ENCODE results near the gene HDAC2.

The HDAC2 gene

GRCh38 chr6:113936093-113936934 is 34.6 kb downstream of the HDAC2 start:
- TF ChIP-seq CTCF (IDR thresholded peaks at IDR 0.05): peak; percentile 89

GRCh38 chr6:113934101-113934500 is 36.8 kb downstream of the HDAC2 start:
- TF ChIP-seq CTCF (IDR thresholded peaks at IDR 0.05): no peak

- TF ChIP-seq CTCF (IDR thresholded peaks at IDR 0.05): no peak
These were observed 40.8 kb downstream of the HDAC2 start for GRCh38 chr6:113930183-113930582.

- no peak for TF ChIP-seq CTCF (IDR thresholded peaks at IDR 0.05)
These were observed 43.9 kb downstream of the HDAC2 start for GRCh38 chr6:113927001-113927400.

- no peak for TF ChIP-seq CTCF (IDR thresholded peaks at IDR 0.05)
These were observed 45.6 kb downstream of the HDAC2 start for GRCh38 chr6:113925378-113925777.

- no peak for TF ChIP-seq CTCF (IDR thresholded peaks at IDR 0.05)
These were observed 46.6 kb downstream of the HDAC2 start for GRCh38 chr6:113924312-113924723.

- TF ChIP-seq CTCF (IDR thresholded peaks at IDR 0.05): no peak
These were observed 47.4 kb downstream of the HDAC2 start for GRCh38 chr6:113923526-113923925.
